ENCODE results near the gene MAP4K4.

The MAP4K4 gene

GRCh38 chr2:101868525-101868924 is 171.0 kb downstream of the MAP4K4 start:
- no peak for DNase-seq
- H3K9me3 ChIP-seq: no peaks in the 10 kb centered on the region
- H3K36me3 ChIP-seq: peaks cover 79 to 91% (median 80%) of the 10 kb centered on the region in 3 donors
- no peaks in the 10 kb centered on the region for H3K27me3 ChIP-seq
- intact Hi-C loops (cut with DNase I; ENCODE audit: low total_unique reads): no loop called here
- TF ChIP-seq CTCF (IDR thresholded peaks at IDR 0.05): no peak
- H3K4me3 ChIP-seq: no peak overlapping the region
- no peaks in the 10 kb centered on the region for H3K4me1 ChIP-seq
- H3K27ac ChIP-seq: no peak overlapping the region

- H3K4me1 ChIP-seq: no peaks in the 10 kb centered on the region
- no peak for TF ChIP-seq CTCF (IDR thresholded peaks at IDR 0.05)
- intact Hi-C loops (cut with DNase I; ENCODE audit: low total_unique reads): no loop called here
- peaks cover 78 to 94% (median 85%) of the 10 kb centered on the region in 3 donors for H3K36me3 ChIP-seq
- no peak overlapping the region for H3K27ac ChIP-seq
- H3K9me3 ChIP-seq: no peaks in the 10 kb centered on the region
- DNase-seq: no peak
- H3K27me3 ChIP-seq: no peaks in the 10 kb centered on the region
- no peak overlapping the region for H3K4me3 ChIP-seq
Observed at GRCh38 chr2:101869527-101869926, 172.0 kb downstream of the MAP4K4 start.

- Histone ChIP-seq H3K27ac (no peak overlapping the region), H3K4me3 (no peak overlapping the region), H3K9me3 (no peaks in the 10 kb centered on the region), H3K36me3 (peaks cover 79 to 94% (median 85%) of the 10 kb centered on the region in 3 donors), H3K4me1 (no peaks in the 10 kb centered on the region), H3K27me3 (no peaks in the 10 kb centered on the region)
- TF ChIP-seq CTCF (IDR thresholded peaks at IDR 0.05): no peak
- intact Hi-C loops (cut with DNase I; ENCODE audit: low total_unique reads): no loop called here
- DNase-seq: no peak
Observed at GRCh38 chr2:101870444-101870843, 172.9 kb downstream of the MAP4K4 start.

- no peak for TF ChIP-seq CTCF (IDR thresholded peaks at IDR 0.05)
- DNase-seq: no peak
- H3K36me3 ChIP-seq: peaks cover 69 to 91% (median 84%) of the 10 kb centered on the region in 3 donors
- no peaks in the 10 kb centered on the region for H3K4me1 ChIP-seq
- H3K9me3 ChIP-seq: no peaks in the 10 kb centered on the region
- intact Hi-C loops (cut with DNase I; ENCODE audit: low total_unique reads): no loop called here
- H3K4me3 ChIP-seq: no peak overlapping the region
- no peak overlapping the region for H3K27ac ChIP-seq
- H3K27me3 ChIP-seq: no peaks in the 10 kb centered on the region
Observed at GRCh38 chr2:101871480-101871879, 174.0 kb downstream of the MAP4K4 start.

GRCh38 chr2:101872480-101872879 is 175.0 kb downstream of the MAP4K4 start:
- H3K27ac ChIP-seq: no peak overlapping the region

More at GRCh38 chr2:101872480-101872879, 175.0 kb downstream of the MAP4K4 start:
- no peak for TF ChIP-seq CTCF (IDR thresholded peaks at IDR 0.05)
- H3K27me3 ChIP-seq: no peaks in the 10 kb centered on the region
- H3K36me3 ChIP-seq: peaks cover 73 to 91% (median 84%) of the 10 kb centered on the region in 3 donors
- intact Hi-C loops (cut with DNase I; ENCODE audit: low total_unique reads): no loop called here
- H3K4me1 ChIP-seq: no peaks in the 10 kb centered on the region
- no peak for DNase-seq
- H3K4me3 ChIP-seq: no peak overlapping the region
- no peaks in the 10 kb centered on the region for H3K9me3 ChIP-seq
